T-helper 22 cell (primary cell): ENCODE measurements around the gene GK.
"Not testable (repeated sequence)": the region's sequence is repeated elsewhere in the genome, so short reads cannot be mapped to it uniquely, and the experiment has no call there.

Experiments
- DNase-seq: peaks from one replicate; pipeline ENCODE4 v3.0.0-alpha.2; 2020; ENCODE audit warnings: low read depth

GK gene

GRCh38 chrX:30653415-30654131 is at the start of gene GK:
TSS of gene GK (plus strand) at chrX:30653423. CDS start at chrX:30653538, 115 bp downstream.
- peak; percentile 4 for DNase-seq

- no peak for DNase-seq
Measured at GRCh38 chrX:30607155-30607554, 46.1 kb upstream of the GK start.

- DNase-seq: no peak
Measured at GRCh38 chrX:30610026-30610425, 43.2 kb upstream of the GK start.

GRCh38 chrX:30612250-30612655 is 41.0 kb upstream of the GK start:
- DNase-seq: no peak

- no peak for DNase-seq
Measured at GRCh38 chrX:30613721-30614120, 39.5 kb upstream of the GK start.

- DNase-seq: no peak
Measured at GRCh38 chrX:30615229-30615628, 38.0 kb upstream of the GK start.

GRCh38 chrX:30618160-30618765 is 35.0 kb upstream of the GK start:
- DNase-seq: no peak

- no peak for DNase-seq
Measured at GRCh38 chrX:30620125-30620524, 33.1 kb upstream of the GK start.

GRCh38 chrX:30620980-30621618 is 32.1 kb upstream of the GK start:
- DNase-seq: no peak

- DNase-seq: no peak
Measured at GRCh38 chrX:30622361-30622760, 30.9 kb upstream of the GK start.

- DNase-seq: no peak
Measured at GRCh38 chrX:30626402-30626801, 26.8 kb upstream of the GK start.

- DNase-seq: no peak
Measured at GRCh38 chrX:30627818-30628652, 25.2 kb upstream of the GK start.

GRCh38 chrX:30634070-30634469 is 19.2 kb upstream of the GK start:
- not testable (repeated sequence) for DNase-seq

GRCh38 chrX:30635630-30636029 is 17.6 kb upstream of the GK start:
- DNase-seq: no peak

GRCh38 chrX:30637874-30638815 is 15.1 kb upstream of the GK start:
- no peak for DNase-seq

- DNase-seq: not testable (repeated sequence)
Measured at GRCh38 chrX:30639702-30640101, 13.5 kb upstream of the GK start.

GRCh38 chrX:30642642-30643041 is 10.6 kb upstream of the GK start:
- no peak for DNase-seq

GRCh38 chrX:30643313-30643821 is 9.9 kb upstream of the GK start:
- DNase-seq: no peak

- no peak for DNase-seq
Measured at GRCh38 chrX:30649859-30650258, 3.4 kb upstream of the GK start.

GRCh38 chrX:30652527-30653414 is 452 bp upstream of the GK start:
- DNase-seq: peak; percentile 82
